ENCODE measurements around the gene STAC3.
"Not testable (repeated sequence)": the region's sequence is repeated elsewhere in the genome, so short reads cannot be mapped to it uniquely, and the experiment has no call there.

The STAC3 gene

DNA sequence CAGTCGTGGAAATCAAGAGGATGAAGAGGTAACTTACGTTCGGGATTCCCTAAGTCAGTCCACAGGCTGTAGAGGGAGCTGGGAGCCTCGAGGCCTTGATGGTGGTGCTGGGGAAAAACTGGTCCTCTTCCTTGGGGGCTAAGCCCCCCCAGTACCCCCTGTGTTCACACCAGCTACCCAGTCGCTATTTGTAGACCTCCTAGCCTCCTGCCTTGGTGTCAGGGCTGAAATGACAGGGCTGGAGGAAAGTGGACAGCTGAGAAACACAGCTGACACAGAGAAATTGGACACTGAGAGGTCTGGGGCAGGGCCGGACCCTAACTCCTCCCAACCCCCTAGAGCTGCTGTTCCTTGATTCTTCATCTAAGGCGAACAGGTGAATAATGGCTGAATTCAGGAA lies at the start of gene STAC3:
STAC3 (minus strand) TSS at position 232 of the 400 bp plus-strand sequence. CDS start 1,551 bp downstream, outside the sequence.
- H3K4me3 ChIP-seq (ENCODE audit: low read depth, low read length) = no peak within 1 kb of the TSS
- TF ChIP-seq, protein P1, sequence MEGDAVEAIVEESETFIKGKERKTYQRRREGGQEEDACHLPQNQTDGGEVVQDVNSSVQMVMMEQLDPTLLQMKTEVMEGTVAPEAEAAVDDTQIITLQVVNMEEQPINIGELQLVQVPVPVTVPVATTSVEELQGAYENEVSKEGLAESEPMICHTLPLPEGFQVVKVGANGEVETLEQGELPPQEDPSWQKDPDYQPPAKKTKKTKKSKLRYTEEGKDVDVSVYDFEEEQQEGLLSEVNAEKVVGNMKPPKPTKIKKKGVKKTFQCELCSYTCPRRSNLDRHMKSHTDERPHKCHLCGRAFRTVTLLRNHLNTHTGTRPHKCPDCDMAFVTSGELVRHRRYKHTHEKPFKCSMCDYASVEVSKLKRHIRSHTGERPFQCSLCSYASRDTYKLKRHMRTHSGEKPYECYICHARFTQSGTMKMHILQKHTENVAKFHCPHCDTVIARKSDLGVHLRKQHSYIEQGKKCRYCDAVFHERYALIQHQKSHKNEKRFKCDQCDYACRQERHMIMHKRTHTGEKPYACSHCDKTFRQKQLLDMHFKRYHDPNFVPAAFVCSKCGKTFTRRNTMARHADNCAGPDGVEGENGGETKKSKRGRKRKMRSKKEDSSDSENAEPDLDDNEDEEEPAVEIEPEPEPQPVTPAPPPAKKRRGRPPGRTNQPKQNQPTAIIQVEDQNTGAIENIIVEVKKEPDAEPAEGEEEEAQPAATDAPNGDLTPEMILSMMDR (IDR thresholded peaks at IDR 0.05; ENCODE audit: borderline replicate concordance, insufficient read depth, low read depth, low read length) = no peak

GRCh38 chr12:57299514-57300016 lies 48.6 kb upstream of the STAC3 start:
- H3K4me3 ChIP-seq (ENCODE audit: low read depth, low read length) = no peak overlapping the region
- TF ChIP-seq, protein P1 (IDR thresholded peaks at IDR 0.05; ENCODE audit: borderline replicate concordance, insufficient read depth, low read depth, low read length) = no peak

DNA sequence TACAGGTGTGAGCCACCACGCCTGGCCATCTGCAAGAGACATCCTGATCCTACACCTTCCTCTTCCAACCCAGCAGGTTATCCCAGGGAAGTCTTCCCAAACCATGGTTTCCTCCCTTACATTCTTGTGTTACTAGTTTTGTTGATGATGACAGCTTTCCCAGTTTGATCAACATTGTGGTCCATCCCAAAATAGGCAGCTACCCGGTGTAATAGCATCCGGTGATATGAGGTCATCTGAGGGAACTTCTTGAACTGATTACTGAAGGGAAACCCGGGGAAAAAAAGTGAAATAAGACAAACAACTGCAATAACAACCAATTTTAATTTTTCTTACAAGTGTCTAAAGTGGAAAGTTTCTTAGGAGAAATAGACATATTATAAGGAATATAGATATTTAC lies 45.3 kb upstream of the STAC3 start:
- TF ChIP-seq, protein P1 (IDR thresholded peaks at IDR 0.05; ENCODE audit: borderline replicate concordance, insufficient read depth, low read depth, low read length) = no peak
- H3K4me3 ChIP-seq (ENCODE audit: low read depth, low read length) = no peak overlapping the region

DNA sequence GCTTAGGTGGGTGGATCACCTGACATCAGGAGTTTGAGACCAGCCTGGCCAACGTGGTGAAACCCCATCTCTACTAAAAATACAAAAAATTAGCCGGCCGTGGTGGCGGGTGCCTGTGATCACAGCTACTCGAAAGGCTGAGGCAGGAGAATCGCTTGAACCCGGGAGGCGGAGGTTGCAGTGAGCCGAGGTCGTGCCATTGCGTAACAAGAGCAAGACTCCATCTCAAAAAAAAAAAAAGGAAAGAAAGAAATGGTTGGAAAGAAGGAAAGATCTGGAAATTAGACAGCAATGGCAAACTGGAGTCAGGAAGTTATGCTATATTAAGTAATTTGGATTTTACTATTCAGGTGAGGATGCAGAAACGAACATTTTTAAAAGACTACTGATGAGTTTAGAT lies 31.1 kb upstream of the STAC3 start:
- H3K4me3 ChIP-seq (ENCODE audit: low read depth, low read length) = not testable (repeated sequence)

GRCh38 chr12:57280211-57281062 lies 29.4 kb upstream of the STAC3 start:
- TF ChIP-seq, protein P1 (IDR thresholded peaks at IDR 0.05; ENCODE audit: borderline replicate concordance, insufficient read depth, low read depth, low read length) = no peak
- H3K4me3 ChIP-seq (ENCODE audit: low read depth, low read length) = no peak overlapping the region

DNA sequence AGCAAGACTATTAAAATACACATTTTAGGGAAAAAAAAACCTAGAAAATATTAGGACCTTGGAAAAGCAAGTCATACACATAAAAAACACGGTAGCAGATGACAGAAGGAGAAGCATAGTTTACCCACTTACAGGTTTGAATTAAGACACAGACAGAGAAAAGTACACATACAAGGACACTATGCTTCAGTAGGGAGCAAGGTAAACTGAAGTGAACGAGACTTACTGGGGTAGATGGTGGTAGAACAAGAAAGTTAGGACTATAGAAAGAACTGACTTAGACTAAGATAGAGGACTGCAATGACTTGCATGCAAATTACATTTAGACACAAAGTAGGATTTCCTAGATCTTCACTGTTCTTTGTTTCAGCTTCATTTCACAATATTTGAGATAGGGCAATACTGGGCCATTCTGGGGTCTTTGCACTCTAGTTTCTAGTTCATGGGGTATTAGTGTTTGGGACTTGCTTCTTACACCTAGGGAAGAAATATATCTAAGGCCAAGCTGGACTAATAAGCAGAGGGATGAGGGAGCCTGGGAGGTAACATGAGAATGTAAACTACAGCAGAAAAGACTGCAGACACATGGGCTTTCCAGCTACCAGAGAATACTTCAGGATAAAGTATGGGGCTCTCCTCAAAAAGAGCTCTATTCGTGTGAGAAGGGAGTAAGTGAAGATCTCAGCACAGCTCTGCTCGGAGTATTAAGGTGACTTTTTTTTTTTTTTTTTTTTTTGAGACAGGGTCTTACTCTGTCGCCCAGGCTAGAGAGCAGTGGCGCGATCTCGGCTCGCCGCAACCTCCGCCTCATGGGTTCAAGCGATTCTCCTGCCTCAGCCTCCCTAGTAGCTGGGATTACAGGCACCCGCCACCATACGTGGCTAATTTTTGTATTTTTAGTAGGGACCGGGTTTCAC lies 27.7 kb upstream of the STAC3 start:
- TF ChIP-seq, protein P1 (IDR thresholded peaks at IDR 0.05; ENCODE audit: borderline replicate concordance, insufficient read depth, low read depth, low read length) = no peak
- H3K4me3 ChIP-seq (ENCODE audit: low read depth, low read length) = no peak overlapping the region

GRCh38 chr12:57276935-57277563 lies 26.1 kb upstream of the STAC3 start:
- no peak overlapping the region for H3K4me3 ChIP-seq (ENCODE audit: low read depth, low read length)
- TF ChIP-seq, protein P1 (IDR thresholded peaks at IDR 0.05; ENCODE audit: borderline replicate concordance, insufficient read depth, low read depth, low read length) = peak; percentile 25; the same call in 1 of the 2 replicates

DNA sequence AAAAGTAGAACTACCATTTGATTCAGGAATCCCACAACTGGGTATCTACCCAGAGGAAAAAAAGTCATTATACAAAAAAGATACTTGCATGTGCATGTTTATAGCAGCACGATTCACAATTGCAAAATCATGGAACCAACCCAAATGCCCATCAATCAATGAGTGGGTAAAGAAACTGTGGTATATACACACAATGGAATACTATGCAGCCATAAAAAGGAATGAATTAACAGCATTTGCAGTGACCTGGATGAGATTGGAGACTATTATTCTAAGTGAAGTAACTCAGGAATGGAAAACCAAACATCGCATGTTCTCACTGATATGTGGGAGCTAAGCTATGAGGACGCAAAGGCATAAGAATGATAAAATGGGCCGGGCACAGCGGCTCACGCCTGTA lies 25.2 kb upstream of the STAC3 start:
- not testable (repeated sequence) for H3K4me3 ChIP-seq (ENCODE audit: low read depth, low read length)

All from GM12875 (cell line).